Neural crest cell (in vitro differentiated cells): Measurements from ENCODE around the gene PXDN. TPM values are rescaled to one million over a fixed set of nuclear protein-coding genes. Genes with fewer than 3 reads are reported as not detected.

Experiments used
- DNase-seq: peaks from one replicate; pipeline ENCODE4 v3.0.0; 2021; ENCODE audit warnings: low read depth, mixed read lengths, low spot score
- H3K27ac Mint-ChIP-seq: one replicate; pipeline ENCODE4 v1.8.0; 2021; ENCODE audit warnings: mild to moderate bottlenecking, mixed read lengths; ENCODE audit not compliant: unreplicated experiment
- H3K27me3 Mint-ChIP-seq: 2 replicates; pipeline ENCODE4 v1.8.0; 2021; ENCODE audit warnings: low read depth, mild to moderate bottlenecking, mixed read lengths
- H3K36me3 Mint-ChIP-seq: 2 replicates; pipeline ENCODE4 v1.8.0; 2021; ENCODE audit warnings: low read depth, mild to moderate bottlenecking, mixed read lengths
- H3K4me1 Mint-ChIP-seq: 2 replicates; pipeline ENCODE4 v1.8.0; 2021; ENCODE audit warnings: mixed read lengths
- H3K4me3 Mint-ChIP-seq: one replicate; pipeline ENCODE4 v1.8.0; 2021; ENCODE audit warnings: mild to moderate bottlenecking, mixed read lengths
- H3K9me3 Mint-ChIP-seq: 2 replicates; pipeline ENCODE4 v1.8.0; 2021; ENCODE audit warnings: mixed read lengths
- total RNA-seq: library from RNA; stranded (reverse); gene quantifications from 2 replicates; pipeline ENCODE4 v1.2.1, GENCODE V29; 2021
- TF ChIP-seq, protein P1 (sequence below): fragments of 200-600 bp; sonication (generic); conservative IDR thresholded peaks from 2 replicates; pipeline ENCODE4 v1.5.0; 2021; ENCODE audit warnings: antibody characterized with exemption, mild to moderate bottlenecking

The PXDN gene
- total RNA-seq, 1 donor from 2014 or later, result 218 TPM

DNA sequence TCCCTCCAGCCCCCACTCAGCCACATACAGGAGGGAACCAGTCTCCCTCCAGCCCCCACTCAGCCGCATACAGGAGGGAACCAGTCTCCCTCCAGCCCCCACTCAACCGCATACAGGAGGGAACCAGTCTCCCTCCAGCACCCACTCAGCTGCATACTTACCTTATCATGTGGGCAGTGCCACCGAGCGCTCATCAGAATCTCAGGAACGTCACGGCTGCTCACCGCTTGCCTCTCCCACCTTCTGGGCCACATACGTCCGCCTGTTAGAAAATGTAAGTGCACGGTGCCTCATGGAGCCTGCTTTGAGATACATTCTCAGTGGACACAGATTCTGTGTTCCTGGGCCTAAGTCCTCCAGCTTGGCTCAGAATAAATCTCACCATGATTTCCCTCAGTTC, 124.8 kb downstream of the PXDN start:
- TF ChIP-seq, protein P1, sequence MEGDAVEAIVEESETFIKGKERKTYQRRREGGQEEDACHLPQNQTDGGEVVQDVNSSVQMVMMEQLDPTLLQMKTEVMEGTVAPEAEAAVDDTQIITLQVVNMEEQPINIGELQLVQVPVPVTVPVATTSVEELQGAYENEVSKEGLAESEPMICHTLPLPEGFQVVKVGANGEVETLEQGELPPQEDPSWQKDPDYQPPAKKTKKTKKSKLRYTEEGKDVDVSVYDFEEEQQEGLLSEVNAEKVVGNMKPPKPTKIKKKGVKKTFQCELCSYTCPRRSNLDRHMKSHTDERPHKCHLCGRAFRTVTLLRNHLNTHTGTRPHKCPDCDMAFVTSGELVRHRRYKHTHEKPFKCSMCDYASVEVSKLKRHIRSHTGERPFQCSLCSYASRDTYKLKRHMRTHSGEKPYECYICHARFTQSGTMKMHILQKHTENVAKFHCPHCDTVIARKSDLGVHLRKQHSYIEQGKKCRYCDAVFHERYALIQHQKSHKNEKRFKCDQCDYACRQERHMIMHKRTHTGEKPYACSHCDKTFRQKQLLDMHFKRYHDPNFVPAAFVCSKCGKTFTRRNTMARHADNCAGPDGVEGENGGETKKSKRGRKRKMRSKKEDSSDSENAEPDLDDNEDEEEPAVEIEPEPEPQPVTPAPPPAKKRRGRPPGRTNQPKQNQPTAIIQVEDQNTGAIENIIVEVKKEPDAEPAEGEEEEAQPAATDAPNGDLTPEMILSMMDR, result no peak
- no peaks in the 10 kb centered on the region for H3K27me3 Mint-ChIP-seq
- no peak for DNase-seq
- no peak overlapping the region for H3K4me3 Mint-ChIP-seq
- no peak overlapping the region for H3K27ac Mint-ChIP-seq
- no peaks in the 10 kb centered on the region for H3K36me3 Mint-ChIP-seq
- peaks cover 4% of the 10 kb centered on the region for H3K9me3 Mint-ChIP-seq
- H3K4me1 Mint-ChIP-seq, result peaks cover 14% of the 10 kb centered on the region

DNA sequence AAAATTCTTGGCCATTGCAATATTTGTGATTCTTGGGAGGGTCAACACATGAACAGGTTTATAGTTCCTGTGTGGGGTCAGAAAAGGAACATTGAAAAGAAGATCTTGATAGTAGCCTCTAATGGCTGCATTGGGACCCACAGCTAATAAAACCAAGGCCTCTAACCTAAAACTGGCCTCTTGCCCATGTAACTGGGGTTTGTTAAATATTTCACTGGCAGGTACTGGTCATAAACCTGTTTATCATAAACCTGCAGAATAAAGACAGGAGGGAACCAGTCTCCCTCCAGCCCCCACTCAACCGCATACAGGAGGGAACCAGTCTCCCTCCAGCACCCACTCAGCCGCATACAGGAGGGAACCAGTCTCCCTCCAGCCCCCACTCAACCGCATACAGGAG, 125.3 kb downstream of the PXDN start:
- H3K4me1 Mint-ChIP-seq, result peaks cover 18% of the 10 kb centered on the region

DNA sequence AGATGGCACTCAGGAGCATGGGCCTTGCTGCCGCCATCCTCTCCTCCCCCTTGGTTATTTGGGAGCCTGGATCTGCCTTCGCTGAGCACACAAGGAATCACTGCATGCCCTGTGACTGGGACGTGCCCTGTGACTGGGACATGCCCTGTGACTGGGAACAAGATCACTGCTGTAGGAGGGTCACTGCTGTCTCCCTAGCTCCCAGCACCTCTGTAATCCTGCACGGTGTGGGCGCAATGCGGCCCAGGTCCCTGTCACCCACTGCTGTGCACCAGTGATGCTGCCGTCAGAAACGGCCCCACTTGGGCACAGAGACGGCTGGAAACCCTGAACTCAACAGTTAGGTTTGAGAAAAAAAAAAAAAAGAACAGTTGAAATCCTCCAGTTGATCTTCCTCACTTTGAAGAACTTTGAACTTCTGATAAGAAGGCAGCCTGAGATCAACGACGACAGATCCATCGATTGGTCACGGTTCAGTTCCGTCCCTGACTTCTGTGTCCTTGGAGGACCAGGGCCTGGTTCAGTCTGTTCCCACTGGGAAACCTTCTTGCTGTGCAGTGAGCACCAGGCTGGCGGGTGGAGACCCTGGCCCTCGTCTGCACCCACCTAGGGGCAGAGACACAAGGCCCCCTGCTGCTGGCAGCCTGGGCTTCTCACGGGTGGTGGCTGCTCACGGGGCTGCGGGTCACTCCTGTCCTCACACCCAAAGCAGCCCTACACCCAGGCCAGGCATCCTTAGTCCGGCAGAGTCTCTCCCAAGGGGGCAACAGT, 125.9 kb downstream of the PXDN start:
- Mint-ChIP-seq H3K36me3 (no peaks in the 10 kb centered on the region), H3K4me1 (peaks cover 23% of the 10 kb centered on the region), H3K27ac (no peak overlapping the region), H3K9me3 (peaks cover 4% of the 10 kb centered on the region), H3K27me3 (no peaks in the 10 kb centered on the region), H3K4me3 (no peak overlapping the region)
- DNase-seq, result no peak
- TF ChIP-seq, protein P1, result no peak

More for the DNA sequence above, 125.3 kb downstream of the PXDN start:
- TF ChIP-seq, protein P1, result no peak
- H3K27me3 Mint-ChIP-seq, result no peaks in the 10 kb centered on the region
- DNase-seq, result no peak
- peaks cover 4% of the 10 kb centered on the region for H3K9me3 Mint-ChIP-seq
- H3K4me3 Mint-ChIP-seq, result no peak overlapping the region
- no peak overlapping the region for H3K27ac Mint-ChIP-seq
- no peaks in the 10 kb centered on the region for H3K36me3 Mint-ChIP-seq

DNA sequence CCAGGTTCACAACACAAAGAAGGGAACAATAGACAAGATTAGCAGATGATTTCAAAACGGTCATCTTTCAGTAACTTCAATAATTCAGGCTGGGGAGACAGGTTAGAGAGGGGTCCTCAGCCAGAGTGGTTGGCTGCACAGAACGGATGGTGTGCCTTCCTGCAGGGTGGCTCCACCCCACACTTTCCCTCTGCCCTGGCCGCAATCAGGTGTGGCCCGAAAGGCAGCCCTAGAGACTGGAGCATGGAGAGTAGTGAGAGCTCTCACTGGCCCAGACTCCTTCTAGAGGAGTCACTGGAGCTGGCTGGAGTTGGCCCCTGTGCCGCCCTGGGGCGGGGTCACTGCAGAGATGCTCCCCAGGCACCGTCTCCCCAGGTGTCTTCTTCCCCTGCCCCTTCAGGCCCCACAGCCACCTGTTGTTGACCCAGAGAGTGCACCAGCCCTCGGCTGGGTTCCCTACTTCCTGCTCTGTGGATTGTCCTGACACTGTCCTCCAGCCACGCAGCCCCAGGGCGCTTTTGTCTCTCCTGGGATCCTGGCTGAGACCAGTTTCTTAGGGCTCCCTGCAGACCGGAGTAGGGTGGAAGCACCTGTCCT, 126.8 kb downstream of the PXDN start:
- H3K36me3 Mint-ChIP-seq, result no peaks in the 10 kb centered on the region
- peaks cover 24% of the 10 kb centered on the region for H3K4me1 Mint-ChIP-seq
- H3K9me3 Mint-ChIP-seq, result peaks cover 2% of the 10 kb centered on the region
- H3K4me3 Mint-ChIP-seq, result no peak overlapping the region
- DNase-seq, result no peak
- no peak overlapping the region for H3K27ac Mint-ChIP-seq
- TF ChIP-seq, protein P1, result no peak
- no peaks in the 10 kb centered on the region for H3K27me3 Mint-ChIP-seq

DNA sequence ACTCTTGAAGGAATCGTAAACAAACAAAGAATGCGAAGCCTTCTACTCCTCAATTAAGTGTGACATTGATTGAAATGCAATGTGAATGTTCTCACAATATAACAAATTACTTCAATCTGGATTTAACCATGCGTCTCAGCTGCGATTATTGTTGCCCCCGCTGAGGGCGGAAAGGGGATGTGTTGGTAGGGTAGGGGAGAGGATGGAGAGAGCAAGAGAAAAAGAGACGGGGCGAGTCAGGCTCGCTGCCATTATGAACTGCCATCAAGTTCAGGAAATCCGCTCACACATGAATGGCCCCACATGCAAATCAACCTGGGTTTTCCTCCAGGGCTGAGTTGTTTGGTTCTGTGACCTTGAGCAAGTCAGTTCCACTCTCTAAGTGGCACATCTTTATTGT, 129.8 kb downstream of the PXDN start:
- peaks cover 24% of the 10 kb centered on the region for H3K4me1 Mint-ChIP-seq
- no peaks in the 10 kb centered on the region for H3K27me3 Mint-ChIP-seq
- H3K4me3 Mint-ChIP-seq, result no peak overlapping the region
- TF ChIP-seq, protein P1, result no peak
- no peaks in the 10 kb centered on the region for H3K36me3 Mint-ChIP-seq
- peak overlapping the region; percentile 85 for H3K27ac Mint-ChIP-seq
- no peaks in the 10 kb centered on the region for H3K9me3 Mint-ChIP-seq
- DNase-seq, result no peak
